Right lobe of liver (tissue), 6 donors: ENCODE measurements around the gene IL1F10. TPM values are rescaled to one million over a fixed set of nuclear protein-coding genes. Genes with fewer than 3 reads are reported as not detected.

Source experiments
- ATAC-seq, 4 donors: fragments of 200-7000 bp; cut with Tn5 transposase; one replicate each; pipeline ENCODE4 v1.9.1; 2020; ENCODE audit warnings: mild to moderate bottlenecking in 4 of 4, moderate library complexity in 4 of 4
- DNase-seq, 3 donors: peaks; one replicate each; pipeline ENCODE4 v3.0.0-alpha.2; 2020
- H3K27ac ChIP-seq, 3 donors: fragments of 200-600 bp; one replicate each; pipeline ENCODE4 v1.8.0; 2022
- H3K27me3 ChIP-seq, 2 donors: fragments of 200-600 bp; one replicate each; pipeline ENCODE4 v1.8.0; 2022
- H3K36me3 ChIP-seq, 4 donors: fragments of 200-600 bp; sonication (generic) in 1 of 4; one replicate each; pipeline versions ENCODE4 v1.5.1 to v1.8.0; 2017 to 2022; ENCODE audit warnings: control low read depth in 1 of 4
- H3K4me1 ChIP-seq, 4 donors: fragments of 200-600 bp; sonication (generic) in 1 of 4; one replicate each; pipeline versions ENCODE4 v1.5.1 to v1.8.0; 2017 to 2022; ENCODE audit warnings: control low read depth in 1 of 4
- H3K4me3 ChIP-seq, 3 donors: fragments of 200-600 bp; one replicate each; pipeline ENCODE4 v1.8.0; 2022
- H3K9me3 ChIP-seq, 4 donors: fragments of 200-600 bp; sonication (generic) in 1 of 4; one replicate each; pipeline versions ENCODE4 v1.5.1 to v1.8.0; 2017 to 2022; ENCODE audit warnings: control low read depth in 1 of 4
- CTCF ChIP-seq, 4 donors: fragments of 200-600 bp in 3 of 4; fragments of 450-650 bp in 1 of 4; IDR thresholded peaks; one replicate each; pipeline versions ENCODE4 v1.5.1 to v1.8.0; 2016 to 2022; ENCODE audit warnings: antibody characterized with exemption in 4 of 4, mild to moderate bottlenecking in 2 of 4
- POLR2A ChIP-seq: fragments of 450-650 bp; IDR thresholded peaks from one replicate; pipeline ENCODE4 v1.6.1; 2017; ENCODE audit warnings: antibody characterized with exemption, mild to moderate bottlenecking
- WGBS: methylation state at CpG from one replicate; pipeline ENCODE4 v1.1.6; 2018; ENCODE audit warnings: low coverage, low lambda C conversion rate; ENCODE audit not compliant: insufficient coverage; ENCODE audit errors: missing lambda C conversion rate; 5-methylcytosine and 5-hydroxymethylcytosine counted together
- intact Hi-C, 2 donors: fragments of 100-400 bp; cut with DNase I; formaldehyde crosslinking; loops; one replicate each; pipeline versions ENCODE4 v1.11.2 to v1.14.1; 2022
- total RNA-seq, 6 experiments: library from RNA; depleted of rRNA in 2 of 6; stranded (reverse); fragments of >200 nt in 2 of 6; fragmentation: NEBNext Ultra II Directional in 3 of 6; extraction: Animal tissue kit (Norgen Biotek cat#: 25700) in 3 of 6; gene quantifications; one replicate each; pipeline versions ENCODE4 v1.1.0 to v1.2.4, GENCODE V29; 2016 to 2023
- donor health status: DM: no; HTN: yes; CAD: no.
- donor health status: DM: no; HTN: no; CAD: no.
- donor health status: DM: no; HTN: no; CAD: no.
- donor health status: DM: no; HTN: yes; CAD: no.
- donor health status: DM: no; HTN: yes; CAD: no.

IL1F10 gene
- total RNA-seq, 6 experiments from 2014 or later = not detected

GRCh38 chr2:113027691-113028090, 40.1 kb upstream of the IL1F10 start:
- no peaks in the 10 kb centered on the region for H3K36me3 ChIP-seq
- no peaks in the 10 kb centered on the region for H3K9me3 ChIP-seq
- no peak overlapping the region for H3K27ac ChIP-seq
- ATAC-seq = no peak
- intact Hi-C loops = no loop called here
- H3K27me3 ChIP-seq = no peaks in the 10 kb centered on the region
- TF ChIP-seq POLR2A = no peak
- no peak for TF ChIP-seq CTCF (IDR thresholded peaks at IDR 0.05)
- no peaks in the 10 kb centered on the region for H3K4me1 ChIP-seq
- DNase-seq = no peak
- H3K4me3 ChIP-seq = no peak overlapping the region
- 48% methylated on average over 2 of the region's 2 CpGs for WGBS

GRCh38 chr2:113028112-113028511, 39.7 kb upstream of the IL1F10 start:
- Histone ChIP-seq H3K36me3 (no peaks in the 10 kb centered on the region), H3K4me1 (no peaks in the 10 kb centered on the region), H3K4me3 (no peak overlapping the region), H3K9me3 (no peaks in the 10 kb centered on the region), H3K27ac (no peak overlapping the region), H3K27me3 (no peaks in the 10 kb centered on the region)
- no peak for DNase-seq
- no peak for TF ChIP-seq CTCF (IDR thresholded peaks at IDR 0.05)
- no peak for TF ChIP-seq POLR2A
- WGBS = 0% methylated on average over 1 of the region's 1 CpG
- ATAC-seq = no peak
- intact Hi-C loops = no loop called here

- no CpG with 5 or more reads among the region's 1 CpG for WGBS
- no peak overlapping the region for H3K4me3 ChIP-seq
- no peak overlapping the region for H3K27ac ChIP-seq
- no peaks in the 10 kb centered on the region for H3K4me1 ChIP-seq
- intact Hi-C loops = no loop called here
- DNase-seq (no peak), ATAC-seq (no peak)
- H3K27me3 ChIP-seq = no peaks in the 10 kb centered on the region
- TF ChIP-seq CTCF (IDR thresholded peaks at IDR 0.05) (no peak), POLR2A (no peak)
- H3K9me3 ChIP-seq = no peaks in the 10 kb centered on the region
- H3K36me3 ChIP-seq = no peaks in the 10 kb centered on the region
Measured at GRCh38 chr2:113032737-113033136, 35.0 kb upstream of the IL1F10 start.

- no peaks in the 10 kb centered on the region for H3K27me3 ChIP-seq
- ATAC-seq (no peak), DNase-seq (no peak)
- WGBS = 68% methylated on average over 3 of the region's 3 CpGs
- no peak for TF ChIP-seq CTCF (IDR thresholded peaks at IDR 0.05)
- TF ChIP-seq POLR2A = no peak
- no peak overlapping the region for H3K4me3 ChIP-seq
- no peaks in the 10 kb centered on the region for H3K36me3 ChIP-seq
- intact Hi-C loops = no loop called here
- no peaks in the 10 kb centered on the region for H3K9me3 ChIP-seq
- H3K4me1 ChIP-seq = peaks cover 0 to 2% (median 0%) of the 10 kb centered on the region in 4 donors
- no peak overlapping the region for H3K27ac ChIP-seq
Measured at GRCh38 chr2:113034016-113034415, 33.8 kb upstream of the IL1F10 start.

GRCh38 chr2:113036763-113037162, 31.0 kb upstream of the IL1F10 start:
- 100% methylated on average over 4 of the region's 9 CpGs for WGBS
- no peak for ATAC-seq
- TF ChIP-seq CTCF (IDR thresholded peaks at IDR 0.05) = no peak
- no peak for TF ChIP-seq POLR2A
- intact Hi-C loops = no loop called here
- no peaks in the 10 kb centered on the region for H3K27me3 ChIP-seq
- H3K36me3 ChIP-seq = no peaks in the 10 kb centered on the region
- no peak for DNase-seq
- H3K4me1 ChIP-seq = peaks cover 0 to 17% (median 6%) of the 10 kb centered on the region in 4 donors
- no peak overlapping the region for H3K4me3 ChIP-seq
- no peak overlapping the region for H3K27ac ChIP-seq
- H3K9me3 ChIP-seq = no peaks in the 10 kb centered on the region
